ENCODE measurements around the gene ARHGAP6.

The ARHGAP6 gene

GRCh38 chrX:11678158-11678557 is 12.4 kb upstream of the ARHGAP6 start:
- H3K4me3 ChIP-seq (ENCODE audit: severe bottlenecking) = no peak overlapping the region
- no peaks in the 10 kb centered on the region for H3K27me3 ChIP-seq (ENCODE audit: insufficient read depth, poor library complexity, severe bottlenecking)
- no peaks in the 10 kb centered on the region for H3K9me3 ChIP-seq (ENCODE audit: severe bottlenecking)
- DNase-seq (ENCODE audit: low spot score) = no peak
- H3K4me1 ChIP-seq (ENCODE audit: insufficient read depth, poor library complexity, severe bottlenecking) = no peaks in the 10 kb centered on the region
- ATAC-seq (ENCODE audit: low read depth) = no peak
- peak; percentile 37 for TF ChIP-seq CTCF (IDR thresholded peaks at IDR 0.05; ENCODE audit: poor library complexity, severe bottlenecking)
- no peak overlapping the region for H3K27ac ChIP-seq (ENCODE audit: poor library complexity, severe bottlenecking)
- H3K36me3 ChIP-seq (ENCODE audit: low read depth) = no peaks in the 10 kb centered on the region

- no peak for ATAC-seq (ENCODE audit: low read depth)
- no peak for DNase-seq (ENCODE audit: low spot score)
- TF ChIP-seq CTCF (IDR thresholded peaks at IDR 0.05; ENCODE audit: poor library complexity, severe bottlenecking) = no peak
- Histone ChIP-seq H3K27ac (ENCODE audit: poor library complexity, severe bottlenecking) (no peak overlapping the region), H3K27me3 (ENCODE audit: insufficient read depth, poor library complexity, severe bottlenecking) (peaks cover 2% of the 10 kb centered on the region), H3K4me1 (ENCODE audit: insufficient read depth, poor library complexity, severe bottlenecking) (no peaks in the 10 kb centered on the region), H3K4me3 (ENCODE audit: severe bottlenecking) (no peak overlapping the region), H3K36me3 (ENCODE audit: low read depth) (no peaks in the 10 kb centered on the region), H3K9me3 (ENCODE audit: severe bottlenecking) (no peaks in the 10 kb centered on the region)
Observed at GRCh38 chrX:11672213-11672612, 6.5 kb upstream of the ARHGAP6 start.

GRCh38 chrX:11670316-11670715 is 4.6 kb upstream of the ARHGAP6 start:
- DNase-seq (ENCODE audit: low spot score) = no peak

GRCh38 chrX:11666952-11667685 is 1.4 kb upstream of the ARHGAP6 start:
- no peaks in the 10 kb centered on the region for H3K9me3 ChIP-seq (ENCODE audit: severe bottlenecking)
- peaks cover 38% of the 10 kb centered on the region for H3K27me3 ChIP-seq (ENCODE audit: insufficient read depth, poor library complexity, severe bottlenecking)
- DNase-seq (ENCODE audit: low spot score) (no peak), ATAC-seq (ENCODE audit: low read depth) (no peak)
- H3K4me1 ChIP-seq (ENCODE audit: insufficient read depth, poor library complexity, severe bottlenecking) = no peaks in the 10 kb centered on the region
- no peak overlapping the region for H3K27ac ChIP-seq (ENCODE audit: poor library complexity, severe bottlenecking)
- H3K36me3 ChIP-seq (ENCODE audit: low read depth) = no peaks in the 10 kb centered on the region
- no peak for TF ChIP-seq CTCF (IDR thresholded peaks at IDR 0.05; ENCODE audit: poor library complexity, severe bottlenecking)
- no peak overlapping the region for H3K4me3 ChIP-seq (ENCODE audit: severe bottlenecking)

More at GRCh38 chrX:11670316-11670715, 4.6 kb upstream of the ARHGAP6 start:
- TF ChIP-seq CTCF (IDR thresholded peaks at IDR 0.05; ENCODE audit: poor library complexity, severe bottlenecking) = no peak
- Histone ChIP-seq H3K4me3 (ENCODE audit: severe bottlenecking) (no peak overlapping the region), H3K4me1 (ENCODE audit: insufficient read depth, poor library complexity, severe bottlenecking) (no peaks in the 10 kb centered on the region), H3K27me3 (ENCODE audit: insufficient read depth, poor library complexity, severe bottlenecking) (peaks cover 21% of the 10 kb centered on the region), H3K9me3 (ENCODE audit: severe bottlenecking) (no peaks in the 10 kb centered on the region), H3K27ac (ENCODE audit: poor library complexity, severe bottlenecking) (no peak overlapping the region), H3K36me3 (ENCODE audit: low read depth) (no peaks in the 10 kb centered on the region)
- no peak for ATAC-seq (ENCODE audit: low read depth)

- no peaks in the 10 kb centered on the region for H3K36me3 ChIP-seq (ENCODE audit: low read depth)
- no peak for DNase-seq (ENCODE audit: low spot score)
- no peaks in the 10 kb centered on the region for H3K4me1 ChIP-seq (ENCODE audit: insufficient read depth, poor library complexity, severe bottlenecking)
- H3K27me3 ChIP-seq (ENCODE audit: insufficient read depth, poor library complexity, severe bottlenecking) = peaks cover 38% of the 10 kb centered on the region
- no peak overlapping the region for H3K4me3 ChIP-seq (ENCODE audit: severe bottlenecking)
- no peaks in the 10 kb centered on the region for H3K9me3 ChIP-seq (ENCODE audit: severe bottlenecking)
- H3K27ac ChIP-seq (ENCODE audit: poor library complexity, severe bottlenecking) = no peak overlapping the region
- no peak for TF ChIP-seq CTCF (IDR thresholded peaks at IDR 0.05; ENCODE audit: poor library complexity, severe bottlenecking)
- no peak for ATAC-seq (ENCODE audit: low read depth)
Observed at GRCh38 chrX:11666164-11666563, 444 bp upstream of the ARHGAP6 start.
